Lung microvascular endothelial cell (primary cell): ENCODE data around the gene FBXL3. TPM values are rescaled to one million over a fixed set of nuclear protein-coding genes. Genes with fewer than 3 reads are reported as not detected.

Experiments
- DNase-seq, 2 donors: peaks; one replicate each; pipeline versions ENCODE4 v3.0.0 to v3.0.0-alpha.2; 2010; ENCODE audit warnings: low read depth in 2 of 2
- total RNA-seq: library from RNA; depleted of rRNA; stranded (reverse); fragments of >200 nt; gene quantifications from 2 replicates; pipeline ENCODE4 v1.2.1, GENCODE V29; 2014

FBXL3 gene
- 45.1 and 61.1 TPM in 2 replicates for total RNA-seq

- DNase-seq: peak; percentile 88
Observed at GRCh38 chr13:77026861-77027621, at the start of gene FBXL3. TSS of gene FBXL3 (minus strand) at chr13:77027159. CDS start at chr13:77021860, 5,299 bp downstream.

DNA sequence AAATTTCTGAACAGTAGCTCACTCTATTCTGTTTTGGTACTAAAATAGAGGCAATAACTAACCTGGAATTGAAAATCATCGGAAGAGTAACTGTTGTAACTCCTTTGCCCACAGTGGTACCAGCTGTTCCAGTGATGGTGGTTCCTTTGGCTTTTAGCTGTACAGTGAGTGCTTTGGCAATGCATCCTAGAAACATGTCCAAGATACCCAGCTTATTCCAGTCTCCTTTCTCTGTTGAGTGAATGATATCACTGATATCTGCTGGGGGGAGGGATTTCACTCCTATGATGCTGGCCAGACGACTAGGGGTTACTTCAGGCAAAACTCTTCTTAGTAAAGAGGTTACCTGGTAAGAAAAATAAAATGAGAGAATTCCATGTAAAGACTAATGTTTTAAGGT lies 40.6 kb upstream of the FBXL3 start:
- DNase-seq: no peak

DNA sequence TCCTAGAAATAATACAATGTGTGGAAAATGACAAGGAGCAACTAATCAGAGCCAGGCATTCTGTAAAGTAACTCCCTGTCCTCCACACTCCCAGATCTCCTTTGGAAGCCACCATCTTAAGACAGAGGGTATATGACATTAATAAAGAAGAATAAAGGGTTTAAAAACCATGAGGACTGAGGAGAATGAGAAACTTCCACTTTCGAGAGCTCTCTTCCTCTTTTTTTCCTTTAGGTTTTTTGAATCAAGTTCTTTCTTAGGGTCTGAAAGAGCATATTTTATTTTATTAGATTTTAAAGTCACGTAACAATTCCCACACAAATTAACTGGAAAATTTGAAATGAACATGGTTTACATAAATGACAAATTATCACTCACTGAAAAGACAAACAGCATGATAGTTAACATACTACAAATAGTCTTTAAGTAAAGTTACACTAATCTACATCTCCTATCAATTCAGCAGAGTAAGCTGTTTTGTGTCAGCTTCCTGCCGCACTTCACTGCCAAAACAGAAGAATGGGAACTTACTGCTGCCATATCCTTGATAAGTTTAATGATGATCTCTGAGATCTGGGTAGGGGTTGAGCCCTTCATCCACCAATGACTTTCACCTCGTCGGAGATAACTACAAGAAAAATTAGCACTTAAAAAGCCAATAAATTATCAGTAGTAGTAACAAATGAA lies 38.6 kb upstream of the FBXL3 start:
- DNase-seq: peak in 1 of 2 donors; percentile 26

DNA sequence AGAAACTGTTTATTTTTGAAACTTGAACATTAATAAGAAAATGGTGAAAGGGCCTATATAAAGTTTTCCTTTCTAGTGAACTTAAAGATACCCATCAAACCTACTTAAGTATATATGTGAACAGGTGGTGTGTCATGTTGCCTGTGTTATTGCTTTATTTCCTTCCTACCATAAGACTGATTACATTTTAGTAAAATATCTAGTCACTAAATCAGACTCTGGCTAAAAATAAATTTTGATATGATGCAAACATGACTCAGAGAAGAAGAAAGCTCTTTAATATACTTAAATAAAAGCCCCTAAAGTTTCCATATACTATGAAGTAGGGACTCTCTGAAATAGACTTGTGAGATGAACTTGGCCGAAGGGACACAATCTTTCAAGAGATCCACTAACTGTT lies 35.1 kb upstream of the FBXL3 start:
- peak in 1 of 2 donors; percentile 58 for DNase-seq

DNA sequence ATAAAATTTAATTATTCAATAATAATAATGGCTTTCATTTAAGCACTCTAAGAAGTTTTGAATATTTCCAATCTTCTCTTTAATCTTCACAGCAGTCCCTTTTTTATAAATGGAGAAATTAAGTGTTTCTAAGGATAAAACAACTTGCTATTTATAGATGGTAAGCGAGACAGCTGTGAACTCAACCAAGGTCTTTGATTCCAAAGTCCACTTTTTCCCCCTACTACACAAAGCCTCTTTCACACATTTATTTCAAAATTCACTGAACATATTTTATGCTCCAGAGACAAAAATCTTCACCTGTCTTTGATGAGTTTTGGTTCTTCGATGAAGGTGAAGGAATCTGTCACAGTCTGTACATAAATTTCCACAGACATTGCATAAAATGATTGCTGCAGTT lies 34.4 kb upstream of the FBXL3 start:
- no peak for DNase-seq

- DNase-seq: no peak
Observed at GRCh38 chr13:77056886-77057285, 29.9 kb upstream of the FBXL3 start.

GRCh38 chr13:77056382-77056781 lies 29.4 kb upstream of the FBXL3 start:
- peak in 1 of 2 donors; percentile 28 for DNase-seq

- DNase-seq: no peak
Observed at GRCh38 chr13:77055158-77055557, 28.2 kb upstream of the FBXL3 start.

GRCh38 chr13:77053192-77053591 lies 26.2 kb upstream of the FBXL3 start:
- no peak for DNase-seq

DNA sequence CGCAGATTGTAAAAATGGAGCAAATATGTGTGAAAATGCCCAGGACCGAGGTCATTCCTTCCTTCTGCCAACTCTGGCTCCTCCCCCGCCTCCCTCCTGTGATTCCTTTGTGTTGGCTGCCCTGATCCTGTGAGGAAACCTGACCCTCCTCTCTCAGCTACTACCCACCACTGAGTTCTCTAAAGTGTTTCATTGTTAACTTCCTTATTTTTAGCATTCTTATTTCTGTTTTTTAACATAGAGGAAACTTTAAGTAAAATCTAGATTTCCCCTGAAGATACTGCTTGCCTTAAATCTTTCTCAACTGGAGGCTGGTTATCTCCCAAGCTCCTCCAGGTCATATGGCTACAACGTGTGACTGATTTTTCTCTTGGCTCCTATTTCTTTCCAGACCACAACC lies 21.7 kb upstream of the FBXL3 start:
- no peak for DNase-seq

DNA sequence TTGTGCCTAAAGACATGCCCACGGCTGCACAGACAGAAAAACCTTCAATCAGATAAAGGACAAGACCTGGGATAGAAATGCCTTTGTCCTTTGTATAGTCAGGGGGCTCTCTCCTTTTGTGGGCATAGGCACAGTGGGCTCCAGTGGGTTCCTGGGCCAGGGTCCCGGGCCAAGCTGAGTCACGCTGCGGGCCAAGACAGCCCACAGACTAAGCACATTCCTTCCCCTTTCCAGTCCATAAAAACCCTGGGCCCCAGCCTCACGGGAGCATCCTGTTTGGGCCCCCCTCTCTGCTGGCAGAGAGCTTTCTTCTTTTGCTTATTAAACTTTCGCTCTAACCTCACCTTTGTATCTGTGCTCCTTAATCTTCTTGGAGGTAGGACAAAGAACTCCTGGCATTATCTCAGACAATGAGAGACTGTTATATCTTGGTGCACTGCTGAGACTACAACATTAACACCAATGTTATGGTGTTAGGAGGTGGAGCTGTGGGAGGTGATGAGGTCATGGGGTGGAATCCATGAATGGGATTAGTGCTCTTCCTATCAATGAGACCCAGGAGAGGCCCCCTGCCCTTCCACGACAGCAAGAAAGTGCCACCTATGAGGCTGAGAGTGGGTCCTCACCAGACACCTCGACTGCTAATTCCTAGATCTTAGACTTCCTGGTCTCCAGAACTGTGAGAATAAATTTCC lies 20.8 kb upstream of the FBXL3 start:
- DNase-seq: no peak

- DNase-seq: no peak
Observed at GRCh38 chr13:77042566-77043177, 15.7 kb upstream of the FBXL3 start.

GRCh38 chr13:77040835-77041234 lies 13.9 kb upstream of the FBXL3 start:
- DNase-seq: no peak

- no peak for DNase-seq
Observed at GRCh38 chr13:77040076-77040475, 13.1 kb upstream of the FBXL3 start.

- peak in 1 of 2 donors; percentile 29 for DNase-seq
Observed at GRCh38 chr13:77038907-77039480, 12.0 kb upstream of the FBXL3 start.

GRCh38 chr13:77036279-77036678 lies 9.3 kb upstream of the FBXL3 start:
- DNase-seq: no peak

DNA sequence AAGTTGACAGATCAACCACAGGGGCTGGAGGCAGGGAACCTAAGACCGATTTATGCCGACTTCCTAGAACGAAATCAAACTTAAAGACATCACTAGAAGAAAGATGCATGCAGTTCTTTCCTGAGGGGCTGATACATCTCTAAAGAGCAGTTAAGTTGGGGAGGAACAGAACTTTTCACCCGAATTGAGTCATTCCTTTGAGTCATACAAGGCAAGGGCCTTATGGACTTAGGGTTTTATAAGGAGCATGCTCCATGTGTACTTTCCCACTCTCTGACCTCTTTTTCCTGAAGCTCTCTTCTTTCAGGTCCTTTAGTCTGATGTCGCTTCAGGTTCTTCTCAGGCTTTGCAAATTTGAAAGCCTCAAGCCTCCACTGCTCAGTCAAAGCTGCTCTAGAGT lies 7.9 kb upstream of the FBXL3 start:
- DNase-seq: peak in 1 of 2 donors; percentile 16

- DNase-seq: no peak
Observed at GRCh38 chr13:77033717-77034302, 6.9 kb upstream of the FBXL3 start.

DNA sequence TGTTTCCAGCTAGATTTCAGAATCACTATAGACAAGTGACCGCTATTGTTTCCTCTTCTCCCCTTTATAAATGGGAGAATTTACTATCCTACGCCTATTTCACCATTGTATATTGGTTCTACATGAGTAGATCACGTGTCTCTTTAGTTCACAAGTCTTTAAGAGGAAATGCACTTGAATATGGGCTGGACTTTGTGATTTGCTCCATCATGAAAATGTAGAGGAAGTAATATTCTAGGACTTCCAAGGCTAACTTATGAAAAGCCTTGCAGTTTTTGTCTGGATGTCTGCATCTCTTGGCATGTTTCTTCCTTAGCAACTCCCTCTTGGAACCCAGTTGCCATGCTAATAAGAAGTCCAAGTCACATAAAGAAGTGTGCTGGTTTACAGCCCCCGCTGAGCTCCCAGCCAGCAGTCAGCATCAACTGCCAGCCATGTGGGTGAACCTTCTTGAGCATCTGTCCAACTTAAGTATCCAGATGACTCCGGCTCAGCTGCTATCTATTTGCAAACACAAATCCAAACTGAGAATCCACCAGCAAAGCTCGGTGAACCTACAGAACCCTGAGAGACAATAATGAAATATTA lies 4.8 kb upstream of the FBXL3 start:
- no peak for DNase-seq

- no peak for DNase-seq
Observed at GRCh38 chr13:77029436-77029835, 2.5 kb upstream of the FBXL3 start.

GRCh38 chr13:77028202-77028601 lies 1.2 kb upstream of the FBXL3 start:
- peak; percentile 20 to 36 for DNase-seq
